ENCODE data around the gene SPPL2C.
"Not testable (repeated sequence)": the region's sequence is repeated elsewhere in the genome, so short reads cannot be mapped to it uniquely, and the experiment has no call there.

Gene SPPL2C

GRCh38 chr17:45851022-45851421, 6.3 kb downstream of the SPPL2C start:
- no peak for DNase-seq

GRCh38 chr17:45851464-45851863, 6.8 kb downstream of the SPPL2C start:
- DNase-seq = no peak

- no peak for DNase-seq
Measured at GRCh38 chr17:45851873-45852272, 7.2 kb downstream of the SPPL2C start.

GRCh38 chr17:45852535-45853297, 8.0 kb downstream of the SPPL2C start:
- DNase-seq = peak in 1 of 2 experiments; percentile 31

GRCh38 chr17:45854209-45854608, 9.5 kb downstream of the SPPL2C start:
- DNase-seq = no peak

- no peak for DNase-seq
Measured at GRCh38 chr17:45855691-45856336, 11.1 kb downstream of the SPPL2C start.

- DNase-seq = no peak
Measured at GRCh38 chr17:45857977-45858708, 13.5 kb downstream of the SPPL2C start.

GRCh38 chr17:45861165-45861564, 16.5 kb downstream of the SPPL2C start:
- no peak for DNase-seq

GRCh38 chr17:45862127-45862526, 17.4 kb downstream of the SPPL2C start:
- DNase-seq = not testable (repeated sequence)

- no peak for DNase-seq
Measured at GRCh38 chr17:45863857-45864654, 19.4 kb downstream of the SPPL2C start.

GRCh38 chr17:45867171-45867570, 22.5 kb downstream of the SPPL2C start:
- no peak for DNase-seq

- DNase-seq = no peak
Measured at GRCh38 chr17:45867702-45868101, 23.0 kb downstream of the SPPL2C start.

- DNase-seq = no peak
Measured at GRCh38 chr17:45868276-45868675, 23.6 kb downstream of the SPPL2C start.

GRCh38 chr17:45869676-45870341, 25.1 kb downstream of the SPPL2C start:
- no peak for DNase-seq

- DNase-seq = no peak
Measured at GRCh38 chr17:45870342-45870974, 25.8 kb downstream of the SPPL2C start.

- DNase-seq = no peak
Measured at GRCh38 chr17:45871718-45872117, 27.0 kb downstream of the SPPL2C start.

- DNase-seq = no peak
Measured at GRCh38 chr17:45873728-45874127, 29.0 kb downstream of the SPPL2C start.

GRCh38 chr17:45874151-45874550, 29.5 kb downstream of the SPPL2C start:
- DNase-seq = no peak

GRCh38 chr17:45876539-45876938, 31.9 kb downstream of the SPPL2C start:
- no peak for DNase-seq

- DNase-seq = no peak
Measured at GRCh38 chr17:45877467-45877866, 32.8 kb downstream of the SPPL2C start.

- DNase-seq = no peak
Measured at GRCh38 chr17:45883063-45883462, 38.4 kb downstream of the SPPL2C start.

- DNase-seq = no peak
Measured at GRCh38 chr17:45886852-45887251, 42.2 kb downstream of the SPPL2C start.
